Osteocyte (in vitro differentiated cells): ENCODE data around the gene IGSF21. TPM values are rescaled to one million over a fixed set of nuclear protein-coding genes. Genes with fewer than 3 reads are reported as not detected.

Source experiments
- DNase-seq: peaks from one replicate; pipeline ENCODE4 v3.0.0; 2021; ENCODE audit warnings: mixed read lengths; ENCODE audit not compliant: unreplicated experiment; ENCODE audit errors: extremely low spot score
- H3K27ac Mint-ChIP-seq: one replicate; pipeline ENCODE4 v1.8.0; 2021; ENCODE audit warnings: mild to moderate bottlenecking, mixed read lengths; ENCODE audit not compliant: unreplicated experiment
- H3K27me3 Mint-ChIP-seq: one replicate; pipeline ENCODE4 v1.8.0; 2021; ENCODE audit warnings: mixed read lengths; ENCODE audit not compliant: unreplicated experiment
- H3K36me3 Mint-ChIP-seq: one replicate; pipeline ENCODE4 v1.8.0; 2021; ENCODE audit warnings: mixed read lengths; ENCODE audit not compliant: unreplicated experiment
- H3K4me1 Mint-ChIP-seq: one replicate; pipeline ENCODE4 v1.8.0; 2021; ENCODE audit warnings: mixed read lengths; ENCODE audit not compliant: unreplicated experiment
- H3K4me3 Mint-ChIP-seq: one replicate; pipeline ENCODE4 v1.8.0; 2021; ENCODE audit warnings: mild to moderate bottlenecking, moderate library complexity, mixed read lengths; ENCODE audit not compliant: unreplicated experiment
- H3K9me3 Mint-ChIP-seq: one replicate; pipeline ENCODE4 v1.8.0; 2021; ENCODE audit warnings: mixed read lengths; ENCODE audit not compliant: unreplicated experiment
- CTCF ChIP-seq: fragments of 200-600 bp; sonication (generic); IDR thresholded peaks from 2 replicates; pipeline ENCODE4 v1.5.0; 2021; ENCODE audit warnings: antibody characterized with exemption, mild to moderate bottlenecking, moderate library complexity
- total RNA-seq: library from RNA; stranded (reverse); gene quantifications from 2 replicates; pipeline ENCODE4 v1.2.1, GENCODE V29; 2021

Gene IGSF21
- total RNA-seq, 1 donor from 2014 or later, result not detected

GRCh38 chr1:18326211-18326897 lies 218.8 kb downstream of the IGSF21 start:
- no peak for TF ChIP-seq CTCF
- Mint-ChIP-seq H3K27me3 (no peaks in the 10 kb centered on the region), H3K27ac (no peak overlapping the region), H3K9me3 (peaks cover 2% of the 10 kb centered on the region), H3K4me1 (no peaks in the 10 kb centered on the region), H3K36me3 (no peaks in the 10 kb centered on the region), H3K4me3 (no peak overlapping the region)
- DNase-seq, result no peak

- no peak for TF ChIP-seq CTCF
- no peak for DNase-seq
- H3K36me3 Mint-ChIP-seq, result no peaks in the 10 kb centered on the region
- no peak overlapping the region for H3K4me3 Mint-ChIP-seq
- H3K4me1 Mint-ChIP-seq, result no peaks in the 10 kb centered on the region
- no peak overlapping the region for H3K27ac Mint-ChIP-seq
- H3K9me3 Mint-ChIP-seq, result peaks cover 9% of the 10 kb centered on the region
- no peaks in the 10 kb centered on the region for H3K27me3 Mint-ChIP-seq
These were observed 220.1 kb downstream of the IGSF21 start for GRCh38 chr1:18327650-18328049.

- TF ChIP-seq CTCF, result no peak
- Mint-ChIP-seq H3K4me1 (no peaks in the 10 kb centered on the region), H3K27ac (no peak overlapping the region), H3K9me3 (peaks cover 11% of the 10 kb centered on the region), H3K4me3 (no peak overlapping the region), H3K27me3 (no peaks in the 10 kb centered on the region), H3K36me3 (no peaks in the 10 kb centered on the region)
- DNase-seq, result no peak
These were observed 221.2 kb downstream of the IGSF21 start for GRCh38 chr1:18328803-18329202.

- DNase-seq, result no peak
- no peak overlapping the region for H3K27ac Mint-ChIP-seq
- no peak for TF ChIP-seq CTCF
- H3K4me1 Mint-ChIP-seq, result no peaks in the 10 kb centered on the region
- H3K27me3 Mint-ChIP-seq, result no peaks in the 10 kb centered on the region
- peaks cover 11% of the 10 kb centered on the region for H3K9me3 Mint-ChIP-seq
- H3K36me3 Mint-ChIP-seq, result no peaks in the 10 kb centered on the region
- H3K4me3 Mint-ChIP-seq, result no peak overlapping the region
These were observed 222.1 kb downstream of the IGSF21 start for GRCh38 chr1:18329469-18330253.

- H3K4me3 Mint-ChIP-seq, result no peak overlapping the region
- H3K4me1 Mint-ChIP-seq, result no peaks in the 10 kb centered on the region
- no peak for DNase-seq
- no peak for TF ChIP-seq CTCF
- H3K27me3 Mint-ChIP-seq, result no peaks in the 10 kb centered on the region
- peaks cover 11% of the 10 kb centered on the region for H3K9me3 Mint-ChIP-seq
- H3K36me3 Mint-ChIP-seq, result no peaks in the 10 kb centered on the region
- no peak overlapping the region for H3K27ac Mint-ChIP-seq
These were observed 225.0 kb downstream of the IGSF21 start for GRCh38 chr1:18332576-18332975.
